ENCODE data around the gene GTF2H4. TPM values are rescaled to one million over a fixed set of nuclear protein-coding genes. Genes with fewer than 3 reads are reported as not detected.
A peak's percentile ranks its signal among the peaks of the same experiment; 100 is the strongest.

Gene GTF2H4
- total RNA-seq, 1 donor from 2014 or later: 5.5 TPM

DNA sequence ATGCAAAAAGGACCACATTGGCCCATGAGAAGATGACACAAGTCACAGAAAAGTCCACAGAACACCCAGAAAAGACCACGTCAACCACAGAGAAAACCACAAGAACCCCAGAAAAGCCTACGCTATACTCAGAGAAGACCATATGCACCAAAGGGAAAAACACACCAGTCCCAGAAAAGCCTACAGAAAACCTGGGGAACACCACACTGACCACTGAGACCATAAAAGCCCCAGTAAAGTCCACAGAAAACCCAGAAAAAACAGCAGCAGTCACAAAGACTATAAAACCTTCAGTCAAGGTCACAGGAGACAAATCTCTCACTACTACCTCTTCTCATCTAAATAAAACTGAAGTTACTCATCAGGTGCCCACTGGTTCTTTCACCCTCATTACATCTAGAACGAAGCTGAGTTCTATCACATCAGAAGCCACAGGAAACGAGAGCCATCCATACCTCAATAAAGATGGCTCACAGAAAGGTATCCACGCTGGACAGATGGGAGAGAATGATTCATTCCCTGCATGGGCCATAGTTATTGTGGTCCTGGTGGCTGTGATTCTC lies 44.0 kb downstream of the GTF2H4 start:
- DNase-seq (ENCODE audit: low read depth): no peak

DNA sequence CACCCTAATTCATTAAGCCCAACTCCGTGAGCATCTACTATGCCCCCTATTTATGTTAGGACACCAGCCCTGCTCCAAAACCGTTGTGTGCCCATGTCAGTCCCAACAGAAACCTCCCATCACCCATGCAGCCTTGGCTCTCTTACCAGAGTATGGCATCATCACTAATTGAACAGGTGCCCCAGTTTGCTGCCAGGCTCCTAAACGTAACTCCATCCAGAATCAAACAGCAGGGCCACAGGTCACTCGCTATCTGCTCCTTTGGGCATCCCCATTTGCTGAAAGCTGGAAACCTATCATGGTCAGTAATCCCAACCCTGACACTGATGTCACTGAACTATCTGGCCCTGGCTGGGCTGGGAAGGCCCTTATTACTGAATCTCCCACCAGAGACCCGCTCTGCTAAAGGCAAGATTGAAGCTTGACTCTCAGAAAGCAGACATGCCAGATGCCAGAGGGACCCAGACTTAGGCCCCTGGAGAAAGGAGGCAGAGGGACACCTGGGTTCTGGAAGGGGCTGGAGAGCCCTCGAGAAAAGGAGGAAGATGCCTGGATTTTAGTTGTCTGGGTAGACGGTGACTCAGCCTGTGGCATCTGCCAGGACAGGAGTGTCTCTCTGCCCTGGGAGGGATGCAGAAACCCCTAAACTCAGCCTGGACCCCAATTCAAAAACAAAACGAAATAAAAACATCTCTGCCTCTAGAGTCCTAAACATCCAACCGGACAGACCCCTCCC lies 46.8 kb downstream of the GTF2H4 start:
- DNase-seq (ENCODE audit: low read depth): peak; percentile 15

DNA sequence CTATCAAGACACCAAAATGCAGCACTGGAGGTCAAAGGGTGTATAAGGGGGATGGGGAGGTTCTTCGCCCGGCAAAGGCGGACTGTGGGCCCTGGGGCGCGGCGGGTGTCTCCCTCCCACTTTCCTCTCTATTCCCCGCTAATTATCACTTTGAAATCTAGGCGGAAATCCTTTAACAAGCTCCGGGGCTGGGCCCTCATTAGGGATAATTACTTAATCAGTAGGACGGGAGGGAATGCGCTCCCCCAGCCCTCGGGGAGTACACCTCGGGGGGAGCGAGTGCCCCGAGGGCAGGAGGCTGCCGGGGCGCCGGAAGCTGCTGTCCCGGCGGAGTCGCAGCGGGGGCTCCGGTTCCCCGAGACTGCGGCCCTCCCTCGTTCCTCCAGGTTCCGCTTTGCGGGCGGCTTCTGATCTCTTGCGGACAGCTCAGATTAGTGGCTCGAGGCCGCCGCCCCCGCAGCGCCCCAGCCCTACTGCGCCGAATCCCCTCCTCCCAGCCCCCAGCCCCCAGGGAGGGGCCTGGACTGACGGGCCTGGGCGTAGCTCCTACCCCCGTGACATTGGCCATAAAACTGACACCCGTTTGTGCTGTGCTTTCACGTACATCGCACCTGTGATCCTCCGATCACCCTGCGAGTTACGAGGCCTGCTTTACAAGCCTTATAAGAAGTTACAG lies 47.5 kb downstream of the GTF2H4 start:
- DNase-seq (ENCODE audit: low read depth): no peak

DNA sequence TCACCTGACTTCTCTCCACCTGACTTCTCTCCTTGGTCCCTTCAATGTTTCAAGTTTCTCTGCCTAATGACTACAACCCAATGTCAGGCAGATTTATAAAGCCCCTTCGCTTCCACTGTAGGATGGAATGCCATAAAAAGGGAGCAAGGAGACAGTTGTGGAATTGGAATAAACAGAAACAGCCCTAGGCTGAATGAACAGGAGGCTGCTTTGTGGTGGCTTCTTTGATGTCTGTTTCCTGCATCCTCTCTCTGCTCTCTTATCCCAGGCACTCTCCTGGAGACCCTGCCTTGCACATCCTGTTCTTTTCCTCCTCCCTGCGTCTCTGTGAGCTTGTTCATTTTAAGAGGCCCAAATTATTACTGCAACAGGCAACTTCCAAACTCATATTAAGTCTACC lies 49.7 kb downstream of the GTF2H4 start:
- no peak for DNase-seq (ENCODE audit: low read depth)

- DNase-seq (ENCODE audit: low read depth): peak; percentile 13
Observed at GRCh38 chr6:30960907-30961673, 53.1 kb downstream of the GTF2H4 start.

DNA sequence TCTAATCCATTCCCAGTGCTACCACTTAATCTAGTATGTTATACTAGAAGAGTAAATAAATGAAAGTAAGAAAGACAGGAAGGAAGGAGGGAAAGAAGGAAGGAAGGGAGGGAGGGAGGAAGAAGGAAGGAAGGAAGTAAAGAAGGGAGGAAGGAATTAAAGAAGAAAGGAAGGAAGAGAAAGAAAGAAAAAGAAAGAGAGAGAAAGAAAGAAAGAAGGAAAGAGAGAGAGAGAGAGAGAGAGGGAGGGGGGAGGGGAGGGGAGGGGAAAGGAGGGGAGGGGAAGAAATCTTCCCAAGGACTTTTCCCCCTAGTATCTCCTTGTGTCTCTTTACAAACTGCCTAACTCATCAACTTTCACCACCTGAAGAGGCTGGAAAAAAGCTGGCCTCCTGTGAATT lies 54.7 kb downstream of the GTF2H4 start:
- DNase-seq (ENCODE audit: low read depth): no peak

DNA sequence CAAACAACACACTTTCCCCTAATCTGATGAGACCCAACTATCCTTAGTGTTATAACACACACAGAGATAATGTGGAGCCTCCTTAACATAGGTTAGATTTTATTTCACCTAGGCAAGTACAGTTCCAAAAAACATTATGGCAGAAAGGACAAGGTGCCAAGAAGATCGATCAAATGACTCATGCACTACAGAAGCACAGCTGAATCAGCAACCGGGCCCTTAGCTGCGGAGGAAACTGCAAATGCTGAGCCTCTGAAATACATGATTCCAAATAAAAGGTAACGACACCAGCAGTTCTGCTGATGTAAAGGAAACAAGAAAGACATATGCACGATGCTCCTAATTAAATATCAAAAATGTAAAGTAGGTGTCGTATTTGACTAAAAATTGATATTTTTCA lies 55.6 kb downstream of the GTF2H4 start:
- peak; percentile 9 for DNase-seq (ENCODE audit: low read depth)

Small RNA genes within 50 kb of the gene (microRNA-seq; reads per million reads assigned to microRNA genes)
- 0.48 reads per million for gene MIR4640

Other genes starting within 250 kb of the GTF2H4 start
- gene DHX16, start 235.2 kb upstream of the GTF2H4 start, total RNA-seq: 25.3 and 28.8 TPM in 2 replicates
- 89.3 and 103 TPM in 2 replicates for gene PPP1R18, start 221.6 kb upstream of the GTF2H4 start, total RNA-seq
- gene NRM, start 217.2 kb upstream of the GTF2H4 start, total RNA-seq: 2.9 and 4.5 TPM in 2 replicates
- 8.0 and 8.2 TPM in 2 replicates for gene MDC1, start 190.9 kb upstream of the GTF2H4 start, total RNA-seq
- gene TUBB, start 187.9 kb upstream of the GTF2H4 start, total RNA-seq: 562 and 698 TPM in 2 replicates
- gene FLOT1, start 165.5 kb upstream of the GTF2H4 start, total RNA-seq: 168 and 175 TPM in 2 replicates
- 45.8 and 55.5 TPM in 2 replicates for gene IER3, start 163.7 kb upstream of the GTF2H4 start, total RNA-seq
- 88.6 and 89.0 TPM in 2 replicates for gene DDR1, start 23.7 kb upstream of the GTF2H4 start, total RNA-seq
- 21.3 and 21.7 TPM in 2 replicates for gene VARS2, start 6.0 kb downstream of the GTF2H4 start, total RNA-seq
- gene SFTA2, start 24.0 kb downstream of the GTF2H4 start, total RNA-seq: not detected in 2 replicates
- not detected in 2 replicates for gene MUCL3, start 32.8 kb downstream of the GTF2H4 start, total RNA-seq
- gene MUC21, start 75.5 kb downstream of the GTF2H4 start, total RNA-seq: not detected in 2 replicates
- gene MUC22, start 102.3 kb downstream of the GTF2H4 start, total RNA-seq: not detected in 2 replicates
- gene C6orf15, start 204.4 kb downstream of the GTF2H4 start, total RNA-seq: 1.2 and 2.4 TPM in 2 replicates
- gene PSORS1C1, start 206.6 kb downstream of the GTF2H4 start, total RNA-seq: 0.21 and 0.29 TPM in 2 replicates
- gene CDSN, start 212.2 kb downstream of the GTF2H4 start, total RNA-seq: 0.16 TPM in 1 of 2 replicates, not detected in the other
- gene PSORS1C2, start 230.9 kb downstream of the GTF2H4 start, total RNA-seq: not detected in 2 replicates
- gene CCHCR1, start 249.6 kb downstream of the GTF2H4 start, total RNA-seq: 11.9 and 19.8 TPM in 2 replicates